NCI-H748 (cell line): ENCODE data around the gene ATP5PD.
"Not testable (repeated sequence)": the region's sequence is repeated elsewhere in the genome, so short reads cannot be mapped to it uniquely, and the experiment has no call there.

Experiments
- DNase-seq: peaks from one replicate; lab custom pipeline; 2025; ENCODE audit not compliant: unreplicated experiment; lab: John Stamatoyannopoulos, UW

ATP5PD gene

DNA sequence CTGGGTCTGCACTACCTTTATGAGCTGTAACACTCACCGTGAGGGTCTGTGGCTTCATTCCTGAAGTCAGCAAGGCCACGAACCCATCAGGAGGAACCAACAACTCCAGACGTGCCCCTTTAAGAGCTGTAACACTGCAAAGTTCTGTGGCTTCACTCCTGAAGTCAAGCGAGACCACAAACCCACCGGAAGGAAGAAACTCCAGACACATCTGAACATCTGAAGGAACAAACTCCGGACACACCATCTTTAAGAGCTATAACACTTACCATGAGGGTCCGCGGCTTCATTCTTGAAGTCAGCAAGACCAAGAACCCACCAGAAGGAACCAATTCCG, 21.4 kb downstream of the ATP5PD start:
- not testable (repeated sequence) for DNase-seq

GRCh38 chr17:75024686-75025397, 21.9 kb downstream of the ATP5PD start:
- no peak for DNase-seq

DNA sequence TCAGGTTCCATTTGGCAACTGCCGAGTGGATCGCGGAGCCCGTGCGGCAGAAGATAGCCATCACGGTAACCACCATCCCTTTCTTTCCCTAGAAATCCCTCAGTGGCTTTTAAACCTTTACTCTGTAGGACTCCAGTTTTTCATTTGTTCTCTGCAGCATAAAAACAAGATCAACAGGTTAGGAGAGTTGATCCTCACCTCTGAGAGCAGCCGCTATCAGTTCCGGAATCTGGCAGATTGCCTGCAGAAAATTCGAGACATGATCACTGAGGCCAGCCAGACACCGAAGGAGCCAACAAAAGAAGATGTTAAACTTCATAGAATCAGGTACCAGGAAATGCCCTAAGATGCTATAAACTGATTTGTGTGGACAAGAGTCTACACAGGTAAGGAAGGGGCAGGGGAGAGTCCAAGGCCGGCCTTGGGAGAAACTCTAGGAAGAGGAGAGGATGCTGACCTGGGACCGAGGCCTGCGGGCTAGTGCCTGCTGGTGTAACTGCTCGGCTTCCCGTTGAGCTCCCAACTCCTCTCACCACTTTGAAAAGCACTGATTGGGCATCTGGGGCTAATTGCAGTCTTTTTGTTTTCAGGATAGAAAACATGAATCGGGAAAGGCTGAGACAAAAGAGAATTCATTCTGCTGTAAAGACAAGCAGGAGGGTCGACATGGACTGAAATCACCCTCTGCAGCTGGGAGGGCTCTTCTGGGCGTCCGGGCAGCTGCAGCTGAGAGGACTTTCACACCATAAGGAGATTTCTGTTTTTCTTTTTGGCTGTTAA, 26.2 kb downstream of the ATP5PD start:
- DNase-seq = no peak

DNA sequence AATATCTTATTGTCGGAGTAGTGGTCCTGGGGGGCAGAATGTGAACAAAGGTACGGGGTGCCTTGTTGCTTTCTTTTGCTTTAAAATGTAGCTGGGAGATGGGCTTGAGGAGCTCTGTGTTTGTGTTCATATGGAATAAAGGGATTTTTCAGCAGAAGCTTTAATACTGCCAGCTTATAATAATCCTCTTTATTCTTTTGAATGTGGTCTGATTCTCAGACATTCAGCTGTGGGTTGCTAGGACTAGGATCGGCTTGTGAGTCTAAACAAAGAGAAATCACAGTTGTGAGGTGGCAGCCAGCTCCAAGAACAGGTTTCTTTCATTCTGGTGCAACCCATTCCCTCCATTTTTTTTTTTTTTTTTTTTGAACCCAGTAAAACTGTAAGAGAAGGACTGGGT, 27.1 kb downstream of the ATP5PD start:
- DNase-seq = no peak

- DNase-seq = no peak
These were observed 27.6 kb downstream of the ATP5PD start for GRCh38 chr17:75019146-75019545.

- no peak for DNase-seq
These were observed 33.6 kb downstream of the ATP5PD start for GRCh38 chr17:75013092-75013559.

- peak; percentile 85 for DNase-seq
These were observed 34.2 kb downstream of the ATP5PD start, which contains the start of gene MRPL58 for GRCh38 chr17:75012346-75013091. Gene MRPL58 (plus strand): TSS chr17:75012670. CDS start chr17:75012687, 17 bp downstream.

GRCh38 chr17:75012096-75012345, 34.7 kb downstream of the ATP5PD start:
- DNase-seq = no peak

- peak; percentile 26 for DNase-seq
These were observed 35.2 kb downstream of the ATP5PD start for GRCh38 chr17:75011401-75012095.

DNA sequence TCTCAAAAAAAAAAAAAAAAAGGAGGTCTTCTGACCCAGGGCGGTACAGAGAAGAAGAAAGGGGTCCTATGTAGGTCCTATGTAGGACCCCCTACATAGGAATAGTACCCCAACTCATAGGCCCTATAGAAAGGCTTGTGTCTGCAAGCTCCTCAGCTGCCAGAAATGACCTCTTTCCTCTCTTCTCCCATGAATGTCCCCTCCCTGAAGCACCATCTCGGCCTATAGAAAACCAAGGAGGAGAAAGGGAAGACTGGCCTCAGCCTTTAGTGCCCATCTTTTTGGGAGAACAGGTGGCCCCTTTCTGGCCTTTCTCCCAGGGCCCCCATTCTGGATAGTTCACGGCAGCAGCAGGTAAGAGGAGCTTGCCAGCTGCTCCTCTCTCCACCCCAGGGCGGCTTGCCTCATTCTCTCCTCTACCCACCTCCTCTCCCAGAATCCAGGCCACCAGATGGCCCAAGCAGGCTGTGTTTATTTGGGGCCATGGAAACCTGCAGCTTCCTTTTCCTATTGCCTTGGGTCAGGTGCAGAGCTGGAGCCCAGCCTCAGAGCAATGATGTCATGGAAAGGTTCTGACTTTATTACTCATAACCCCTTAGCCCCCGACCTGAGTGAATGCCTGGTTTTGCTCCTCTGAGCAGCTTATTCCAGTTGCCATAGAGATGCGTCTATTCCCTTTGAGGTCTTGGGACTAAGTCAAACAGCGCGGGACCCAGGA, 35.9 kb downstream of the ATP5PD start:
- peak; percentile 34 for DNase-seq

- DNase-seq = no peak
These were observed 37.5 kb downstream of the ATP5PD start for GRCh38 chr17:75009139-75009724.

DNA sequence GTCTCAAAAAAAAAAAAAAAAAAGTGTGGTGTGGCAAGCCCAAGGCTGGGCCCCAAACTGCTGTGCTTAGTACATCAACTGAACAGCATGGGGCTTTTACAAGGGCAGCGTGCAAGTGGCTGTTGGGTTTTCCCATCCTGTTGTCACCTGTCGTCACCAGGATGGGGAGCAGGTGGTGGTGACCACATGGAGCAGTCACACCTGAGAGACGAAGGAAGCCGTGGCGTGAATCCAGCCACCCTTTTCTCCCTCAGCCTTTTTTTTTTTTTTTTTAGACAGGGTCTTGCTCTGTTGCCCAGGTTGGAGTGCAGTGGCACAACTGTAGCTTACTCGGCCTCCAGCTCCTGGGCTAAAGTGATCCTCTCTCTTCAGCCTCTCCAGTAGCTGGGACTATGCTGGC, 38.4 kb downstream of the ATP5PD start:
- DNase-seq = no peak

- DNase-seq = no peak
These were observed 40.1 kb downstream of the ATP5PD start for GRCh38 chr17:75006653-75007052.

GRCh38 chr17:75006084-75006483, 40.7 kb downstream of the ATP5PD start:
- not testable (repeated sequence) for DNase-seq

- no peak for DNase-seq
These were observed 41.5 kb downstream of the ATP5PD start for GRCh38 chr17:75005291-75005690.

GRCh38 chr17:75004371-75004770, 42.4 kb downstream of the ATP5PD start:
- DNase-seq = no peak

DNA sequence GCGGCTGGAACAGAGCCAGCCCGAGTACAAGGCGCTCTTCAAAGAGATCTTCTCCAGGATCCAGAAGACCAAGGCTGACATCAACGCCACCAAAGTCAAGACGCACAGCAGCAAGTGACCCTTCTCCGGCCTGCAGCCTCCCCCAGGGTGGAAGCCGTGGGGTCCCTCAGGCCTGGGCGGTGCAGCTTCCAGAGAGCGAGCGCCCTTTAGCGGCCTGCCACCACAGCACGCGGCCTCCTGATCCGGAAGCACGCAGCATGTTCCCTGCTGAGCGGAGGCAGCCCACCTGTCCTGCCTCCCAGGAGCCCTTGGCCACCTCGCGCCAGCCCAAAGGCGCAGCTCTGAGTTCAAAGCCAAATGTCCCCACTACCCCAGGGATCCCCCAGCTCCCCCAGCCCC, 42.8 kb downstream of the ATP5PD start:
- DNase-seq = no peak

DNA sequence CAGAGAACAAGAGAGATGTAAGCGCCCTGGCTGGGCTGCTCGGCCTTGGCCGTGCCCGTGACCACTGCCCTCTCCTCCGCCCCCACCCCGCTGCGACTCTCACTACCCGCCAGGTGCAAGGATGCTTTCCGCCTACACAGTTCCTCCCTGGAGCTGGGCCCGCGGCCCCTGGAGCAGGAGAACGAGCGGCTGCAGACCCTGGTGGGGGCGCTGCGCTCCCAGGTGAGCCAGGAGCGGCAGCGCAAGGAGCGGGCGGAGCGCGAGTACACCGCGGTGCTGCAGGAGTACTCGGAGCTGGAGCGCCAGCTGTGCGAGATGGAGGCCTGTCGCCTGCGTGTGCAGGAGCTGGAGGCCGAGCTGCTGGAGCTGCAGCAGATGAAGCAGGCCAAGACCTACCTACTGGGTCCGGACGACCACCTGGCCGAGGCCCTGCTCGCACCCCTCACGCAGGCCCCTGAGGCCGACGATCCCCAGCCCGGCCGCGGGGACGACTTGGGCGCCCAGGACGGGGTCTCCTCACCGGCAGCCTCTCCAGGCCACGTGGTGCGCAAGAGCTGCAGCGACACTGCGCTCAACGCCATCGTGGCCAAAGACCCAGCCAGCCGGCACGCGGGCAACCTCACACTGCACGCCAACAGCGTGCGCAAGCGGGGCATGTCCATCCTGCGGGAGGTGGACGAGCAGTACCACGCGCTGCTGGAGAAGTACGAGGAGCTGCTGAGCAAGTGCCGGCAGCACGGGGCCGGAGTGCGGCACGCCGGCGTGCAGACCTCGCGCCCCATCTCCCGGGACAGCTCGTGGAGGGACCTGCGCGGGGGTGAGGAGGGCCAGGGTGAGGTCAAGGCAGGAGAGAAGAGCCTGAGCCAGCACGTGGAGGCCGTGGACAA, 43.5 kb downstream of the ATP5PD start:
- no peak for DNase-seq
